ENCODE measurements around the gene RFC4. TPM values are rescaled to one million over a fixed set of nuclear protein-coding genes. Genes with fewer than 3 reads are reported as not detected.

RFC4 gene
- total and polyA plus RNA-seq, 2 of the 4 experiments (the other 2 are of a cell fraction): 19.5 to 27.9 TPM

GRCh38 chr3:186798239-186798874 is 7.9 kb downstream of the RFC4 start:
- intact Hi-C loops (cut with micrococcal nuclease) (no loop called here), in situ Hi-C loops (cut with MboI; ENCODE audit: low sequenced_read_pairs) (no loop called here), dilution Hi-C loops (cut with HindIII; ENCODE audit: low sequenced_read_pairs, unreplicated experiment) (no loop called here)
- H2BK120ac ChIP-seq (ENCODE audit: low read depth, low read length): no peak overlapping the region
- no peak overlapping the region for H2AFZ ChIP-seq (replicated peaks; ENCODE audit: low read length, poor library complexity)
- no peak overlapping the region for H2AK9ac ChIP-seq (replicated peaks; ENCODE audit: low read depth, low read length, poor library complexity)
- H3K27ac ChIP-seq (ENCODE audit: insufficient read depth, low read length): no peak overlapping the region
- H3K4me2 ChIP-seq (ENCODE audit: low read depth, low read length): no peak overlapping the region
- H4K20me1 ChIP-seq (ENCODE audit: insufficient read depth, low read length): no peaks in the 10 kb centered on the region
- POLR2A ChIA-PET (ENCODE audit: unreplicated experiment): no interaction called here
- 80% methylated on average over 1 of the region's 3 CpGs; no CpG with 5 or more reads in 1 of the 2 experiments for WGBS, 2 experiments (ENCODE audit: extremely low coverage in 2 of 2, insufficient read length in 1 of 2)
- no peaks in the 10 kb centered on the region for H3K9me3 ChIP-seq (ENCODE audit: control insufficient read depth, insufficient read depth, low read length)
- TF ChIP-seq ELK1 (IDR thresholded peaks at IDR 0.05; ENCODE audit: borderline replicate concordance, low read depth, low read length): no peak
- no peak for TF ChIP-seq RCOR1 (IDR thresholded peaks at IDR 0.05; ENCODE audit: insufficient replicate concordance, low read length)
- TF ChIP-seq POLR2A (IDR thresholded peaks at IDR 0.05; ENCODE audit: low read depth, low read length): no peak
- TF ChIP-seq MAZ (IDR thresholded peaks at IDR 0.05; ENCODE audit: borderline replicate concordance, low read depth, low read length): no peak
- TF ChIP-seq FOS (IDR thresholded peaks at IDR 0.05; ENCODE audit: low read depth, low read length): no peak
- no peak for TF ChIP-seq MAFK (IDR thresholded peaks at IDR 0.05; ENCODE audit: low read depth, low read length)
- no peak for TF ChIP-seq NFE2L2 (IDR thresholded peaks at IDR 0.05; ENCODE audit: low read depth, low read length)
- H3K18ac ChIP-seq (ENCODE audit: low read depth, low read length): no peak overlapping the region
- H3K4me3 ChIP-seq (ENCODE audit: insufficient read depth, low read depth, low read length): no peak overlapping the region
- no peak overlapping the region for H2AK5ac ChIP-seq (ENCODE audit: low read depth, low read length)
- no peaks in the 10 kb centered on the region for H3K4me1 ChIP-seq (ENCODE audit: control insufficient read depth, insufficient read depth, low read length)
- peaks cover 6% of the 10 kb centered on the region; the same call in 1 of the 2 replicates for H3K36me3 ChIP-seq (ENCODE audit: control insufficient read depth, insufficient read depth, low read length)
- no peak overlapping the region for H3K4ac ChIP-seq (ENCODE audit: low read depth, low read length)
- H3K23ac ChIP-seq (ENCODE audit: low read depth, low read length): no peak overlapping the region
- H3K79me1 ChIP-seq (ENCODE audit: low read depth in 1 of 2, low read length in 2 of 2): peaks cover 3 to 8% of the 10 kb centered on the region in 2 experiments; a peak in 3 of 4 replicates
- H3K9ac ChIP-seq (ENCODE audit: low read depth, low read length): no peak overlapping the region
- H4K5ac ChIP-seq (ENCODE audit: low read depth, low read length): no peak overlapping the region
- ATAC-seq (ENCODE audit: low read depth) (no peak), DNase-seq (no peak)
- CTCF ChIA-PET: interaction anchor here (0.9 to 1.1 kb wide), 2 partner anchors 58 to 183 kb away, joined by 3 read pairs; no protein-coding TSS in a partner anchor
- no peaks in the 10 kb centered on the region for H3K9me1 ChIP-seq (ENCODE audit: insufficient read depth, low read length)
- BruUV-seq (replicated peaks): no TSS peak
- no peak overlapping the region for H2BK5ac ChIP-seq (ENCODE audit: low read depth, low read length, poor library complexity, severe bottlenecking)
- no peak overlapping the region for H3K14ac ChIP-seq (replicated peaks; ENCODE audit: low read depth, low read length)
- no peak overlapping the region for H2BK20ac ChIP-seq (ENCODE audit: low read depth, low read length)
- H4K8ac ChIP-seq (ENCODE audit: low read depth in 2 of 2, low read length in 2 of 2): no peak overlapping the region
- no peaks in the 10 kb centered on the region for H3K27me3 ChIP-seq (ENCODE audit: control insufficient read depth, insufficient read depth, low read length)
- H2BK15ac ChIP-seq (ENCODE audit: low read depth, low read length): no peak overlapping the region
- H4K91ac ChIP-seq (ENCODE audit: insufficient read depth, low read depth, low read length): no peak overlapping the region
- H3K56ac ChIP-seq (ENCODE audit: extremely low read depth, insufficient read depth, low read length): no peak overlapping the region
